Natural killer cell treated with Interleukin-12 subunit alpha and Interleukin-12 subunit beta and Interleukin-15 and Interleukin-18, amount 100 ng/mL, for 72 hours (primary cell): ENCODE results near the gene ARHGAP15. TPM values are rescaled to one million over a fixed set of nuclear protein-coding genes. Genes with fewer than 3 reads are reported as not detected.
A peak's percentile ranks its signal among the peaks of the same experiment; 100 is the strongest.

Experiments
- ATAC-seq, 2 donors: fragments of 150-1000 bp; cut with Tn5 transposase in 1 of 2; sonication (Bioruptor Pico), chemical (Tn5 transposase) in 1 of 2; 2 replicates each; pipeline ENCODE4 v1.10.0; 2021
- DNase-seq: peaks from one replicate; pipeline ENCODE4 v3.0.0; 2022; ENCODE audit warnings: low spot score
- H3K27ac Mint-ChIP-seq, 2 donors: 1 replicate in 1 of 2; 2 replicates in 1 of 2; pipeline ENCODE4 v1.8.0; 2022; ENCODE audit warnings: mixed read lengths in 2 of 2, mild to moderate bottlenecking in 1 of 2, moderate library complexity in 1 of 2
- H3K27me3 Mint-ChIP-seq, 2 donors: 1 replicate in 1 of 2; 2 replicates in 1 of 2; pipeline ENCODE4 v1.8.0; 2022; ENCODE audit warnings: mixed read lengths in 2 of 2
- H3K36me3 Mint-ChIP-seq: one replicate; pipeline ENCODE4 v1.8.0; 2022; ENCODE audit warnings: mixed read lengths
- H3K4me1 Mint-ChIP-seq, 2 donors: 1 replicate in 1 of 2; 2 replicates in 1 of 2; pipeline ENCODE4 v1.8.0; 2022; ENCODE audit warnings: low read depth in 2 of 2, mixed read lengths in 2 of 2, mild to moderate bottlenecking in 1 of 2
- H3K4me3 Mint-ChIP-seq: one replicate; pipeline ENCODE4 v1.8.0; 2022; ENCODE audit warnings: mixed read lengths
- H3K9me3 Mint-ChIP-seq: 2 replicates; pipeline ENCODE4 v1.8.0; 2022; ENCODE audit warnings: mixed read lengths
- total RNA-seq, 2 donors: library from RNA; stranded (reverse); gene quantifications; one replicate each; pipeline ENCODE4 v1.2.3, GENCODE V29; 2022

The ARHGAP15 gene
- total RNA-seq, 2 donors from 2014 or later, result 80.6 to 133 TPM

DNA sequence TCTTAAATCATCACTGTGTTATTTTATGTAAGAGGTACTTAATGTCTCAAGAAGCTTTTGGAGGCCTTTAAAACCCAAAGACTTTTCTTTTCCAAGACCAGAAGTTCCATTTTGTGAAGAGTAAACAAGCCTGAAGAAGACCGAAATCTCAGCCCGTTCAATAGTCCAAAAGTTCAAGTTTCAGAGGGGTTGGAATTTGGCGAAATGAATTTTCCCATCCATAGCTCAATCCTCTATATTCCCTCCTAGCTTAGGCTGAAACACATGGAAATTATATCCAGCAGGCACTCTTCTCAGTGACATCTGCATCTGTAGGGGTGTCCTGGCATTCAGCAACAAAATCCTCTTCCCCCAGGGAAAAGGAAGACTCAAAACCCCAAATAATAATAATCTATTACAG is 344.6 kb downstream of the ARHGAP15 start:
- no peaks in the 10 kb centered on the region for H3K27me3 Mint-ChIP-seq
- no peak overlapping the region for H3K27ac Mint-ChIP-seq
- no peak overlapping the region for H3K4me3 Mint-ChIP-seq
- DNase-seq (no peak), ATAC-seq (no peak)
- H3K4me1 Mint-ChIP-seq, result peaks cover 25 to 50% of the 10 kb centered on the region in 2 donors
- no peaks in the 10 kb centered on the region for H3K9me3 Mint-ChIP-seq
- peaks cover 8% of the 10 kb centered on the region for H3K36me3 Mint-ChIP-seq

DNA sequence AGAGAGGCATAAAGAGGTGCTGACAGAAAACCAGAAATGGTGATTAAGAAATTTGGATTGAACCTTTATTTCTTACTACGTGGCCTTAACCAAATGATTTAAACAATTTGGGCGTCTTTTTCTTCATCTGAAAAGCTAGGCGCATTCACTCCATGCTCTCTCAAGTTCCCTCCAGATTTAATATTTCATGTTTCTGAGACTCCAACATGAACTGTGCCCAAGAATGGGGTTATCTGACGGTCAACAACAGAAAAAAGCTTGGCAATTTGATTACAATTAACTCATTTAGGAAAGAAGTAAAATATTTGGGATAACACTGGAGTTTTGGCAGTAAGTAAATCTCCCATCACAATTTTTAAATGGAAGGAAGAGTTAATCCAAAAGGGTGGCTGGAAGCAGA is 345.4 kb downstream of the ARHGAP15 start:
- H3K27ac Mint-ChIP-seq, result no peak overlapping the region

DNA sequence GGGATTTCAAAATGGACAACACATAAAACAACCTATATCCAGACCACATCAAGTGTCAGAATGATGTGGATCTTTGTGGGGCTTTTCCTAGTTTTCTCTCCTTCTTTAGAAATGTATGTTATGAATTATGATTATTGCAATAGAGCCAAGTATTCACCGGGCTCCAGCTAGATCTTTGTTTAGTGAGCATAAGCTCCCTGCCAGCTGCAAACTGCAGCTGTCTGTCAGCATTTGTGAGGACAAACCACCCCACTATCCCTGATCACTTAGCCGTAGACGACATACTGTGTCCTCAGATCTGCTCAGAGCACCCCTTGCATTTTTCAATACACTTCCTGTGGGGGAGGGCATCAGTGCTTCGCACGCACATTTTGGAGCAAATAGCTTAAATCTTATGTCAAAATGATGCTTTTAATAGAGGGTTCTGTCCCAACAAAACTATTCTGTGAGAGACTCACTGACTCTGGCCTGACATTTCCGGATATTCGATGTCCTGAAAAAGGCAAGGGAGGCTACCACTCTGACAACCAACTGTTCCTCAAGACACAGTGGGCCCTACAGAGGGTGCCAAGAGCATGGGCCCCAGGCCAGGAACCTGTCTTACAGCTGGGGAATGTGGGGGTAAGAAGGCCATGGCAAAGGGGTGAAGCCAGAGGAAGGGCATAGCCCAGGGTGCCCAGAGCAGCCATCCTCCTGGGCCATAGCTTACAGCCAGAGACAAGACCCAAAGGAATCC is 346.0 kb downstream of the ARHGAP15 start:
- Mint-ChIP-seq H3K9me3 (no peaks in the 10 kb centered on the region), H3K27me3 (no peaks in the 10 kb centered on the region), H3K4me1 (peaks cover 31 to 50% of the 10 kb centered on the region in 2 donors), H3K27ac (no peak overlapping the region), H3K36me3 (peaks cover 8% of the 10 kb centered on the region), H3K4me3 (no peak overlapping the region)
- ATAC-seq (no peak), DNase-seq (no peak)

More for the DNA sequence above, 345.4 kb downstream of the ARHGAP15 start:
- Mint-ChIP-seq H3K27me3 (no peaks in the 10 kb centered on the region), H3K9me3 (no peaks in the 10 kb centered on the region), H3K36me3 (peaks cover 8% of the 10 kb centered on the region), H3K4me1 (peaks cover 31 to 50% of the 10 kb centered on the region in 2 donors), H3K4me3 (no peak overlapping the region)
- no peak for DNase-seq
- ATAC-seq, result no peak

DNA sequence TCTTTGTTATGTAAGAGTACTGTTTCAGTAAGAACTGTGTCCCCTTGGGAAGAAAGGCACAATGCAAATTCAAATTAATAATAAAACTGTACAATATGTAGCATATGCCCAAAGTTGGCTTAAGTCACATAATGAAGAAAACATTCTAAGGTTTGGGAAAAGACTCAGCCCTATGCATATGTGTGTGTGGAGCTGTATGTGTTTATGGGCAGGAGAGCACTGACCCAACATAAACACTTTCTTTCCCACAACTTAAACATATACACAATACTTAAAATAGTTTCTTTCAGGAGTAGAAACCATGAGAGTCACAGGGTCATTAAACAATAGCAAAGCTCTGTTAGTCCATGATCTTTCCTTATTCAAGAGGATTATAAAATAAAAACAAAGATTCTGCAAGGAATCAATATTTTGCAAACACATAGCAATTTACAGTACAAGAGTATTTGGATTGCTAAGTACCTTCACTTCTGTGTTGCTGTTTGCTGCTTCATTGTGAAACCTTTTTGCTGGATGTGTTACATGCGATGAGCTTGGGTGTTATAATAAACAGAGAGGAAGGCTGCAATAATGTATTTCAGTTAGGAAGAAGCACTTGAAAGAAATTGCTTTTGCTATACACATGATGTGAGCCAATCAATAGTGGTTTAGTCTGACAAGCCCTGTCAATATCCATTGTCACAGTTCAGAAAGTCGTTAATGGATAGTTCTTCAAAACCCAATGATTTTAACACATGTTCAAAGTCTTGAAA is 347.3 kb downstream of the ARHGAP15 start:
- Mint-ChIP-seq H3K27me3 (no peaks in the 10 kb centered on the region), H3K9me3 (no peaks in the 10 kb centered on the region), H3K27ac (peak overlapping the region; percentile 52 to 67), H3K4me1 (peaks cover 36 to 52% of the 10 kb centered on the region in 2 donors), H3K36me3 (peaks cover 8% of the 10 kb centered on the region), H3K4me3 (peak overlapping the region; percentile 34)
- peak in 1 of 2 donors; percentile 85 for ATAC-seq
- DNase-seq, result no peak

DNA sequence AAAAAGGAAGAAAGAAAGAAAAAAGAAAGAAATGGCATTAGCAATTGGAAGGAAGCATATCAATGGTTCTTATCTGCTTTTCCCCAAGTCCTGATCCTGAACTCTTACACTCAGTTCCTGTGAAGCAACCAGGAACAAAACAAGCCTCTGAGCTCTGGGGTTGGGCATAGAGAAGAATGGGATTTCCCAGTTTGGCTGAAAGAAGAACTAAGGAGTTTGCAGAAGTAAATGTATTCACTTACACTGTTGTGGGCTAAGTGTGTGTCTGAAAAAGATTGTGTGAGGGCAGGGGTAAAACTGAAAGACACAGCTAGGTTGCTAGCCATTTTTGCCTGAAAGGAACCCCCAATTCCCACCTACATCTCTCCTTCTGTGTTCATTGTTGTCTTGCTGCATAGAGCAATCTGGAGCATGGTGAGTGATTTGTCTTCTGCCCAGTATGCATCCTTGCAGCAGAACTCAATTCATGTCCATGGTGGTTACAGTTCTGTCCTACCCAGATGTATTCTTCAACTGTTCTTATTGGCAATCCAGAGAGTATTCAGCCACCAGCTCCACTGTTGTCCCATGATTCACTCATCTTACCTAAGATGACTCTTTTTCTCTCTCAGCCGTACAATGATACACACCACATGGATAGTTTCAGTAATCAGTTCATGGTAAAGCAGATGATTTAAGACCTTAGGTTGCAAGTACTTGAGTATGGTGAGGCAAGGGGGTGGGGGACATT is 348.7 kb downstream of the ARHGAP15 start:
- H3K4me1 Mint-ChIP-seq, result peaks cover 33 to 53% of the 10 kb centered on the region in 2 donors
- H3K4me3 Mint-ChIP-seq, result no peak overlapping the region
- peaks cover 8% of the 10 kb centered on the region for H3K36me3 Mint-ChIP-seq
- ATAC-seq, result peak in 1 of 2 donors; percentile 28
- H3K27me3 Mint-ChIP-seq, result no peaks in the 10 kb centered on the region
- DNase-seq, result no peak
- no peaks in the 10 kb centered on the region for H3K9me3 Mint-ChIP-seq
- H3K27ac Mint-ChIP-seq, result peak overlapping the region in 1 of 2 donors; percentile 0

DNA sequence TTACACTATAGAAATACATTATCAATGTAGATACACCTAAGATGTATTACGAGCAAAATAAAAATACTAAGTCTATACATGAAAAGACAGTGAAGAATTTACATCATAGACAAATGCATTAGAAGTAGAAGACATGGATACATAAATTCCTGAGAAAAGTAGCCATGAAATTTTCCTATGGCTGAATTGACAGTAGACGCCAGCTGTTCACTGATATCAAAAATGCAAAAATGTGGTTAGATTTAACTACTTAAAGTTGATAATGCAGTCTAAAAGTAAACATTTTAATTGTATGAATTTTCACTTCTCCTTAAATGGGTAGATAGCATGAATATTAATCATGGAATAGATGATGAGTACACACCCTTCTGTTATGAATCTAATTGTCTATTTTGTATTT is 350.9 kb downstream of the ARHGAP15 start:
- ATAC-seq (no peak), DNase-seq (no peak)
- no peaks in the 10 kb centered on the region for H3K27me3 Mint-ChIP-seq
- no peaks in the 10 kb centered on the region for H3K9me3 Mint-ChIP-seq
- H3K27ac Mint-ChIP-seq, result no peak overlapping the region
- no peaks in the 10 kb centered on the region for H3K36me3 Mint-ChIP-seq
- H3K4me3 Mint-ChIP-seq, result no peak overlapping the region
- H3K4me1 Mint-ChIP-seq, result peaks cover 28 to 41% of the 10 kb centered on the region in 2 donors

DNA sequence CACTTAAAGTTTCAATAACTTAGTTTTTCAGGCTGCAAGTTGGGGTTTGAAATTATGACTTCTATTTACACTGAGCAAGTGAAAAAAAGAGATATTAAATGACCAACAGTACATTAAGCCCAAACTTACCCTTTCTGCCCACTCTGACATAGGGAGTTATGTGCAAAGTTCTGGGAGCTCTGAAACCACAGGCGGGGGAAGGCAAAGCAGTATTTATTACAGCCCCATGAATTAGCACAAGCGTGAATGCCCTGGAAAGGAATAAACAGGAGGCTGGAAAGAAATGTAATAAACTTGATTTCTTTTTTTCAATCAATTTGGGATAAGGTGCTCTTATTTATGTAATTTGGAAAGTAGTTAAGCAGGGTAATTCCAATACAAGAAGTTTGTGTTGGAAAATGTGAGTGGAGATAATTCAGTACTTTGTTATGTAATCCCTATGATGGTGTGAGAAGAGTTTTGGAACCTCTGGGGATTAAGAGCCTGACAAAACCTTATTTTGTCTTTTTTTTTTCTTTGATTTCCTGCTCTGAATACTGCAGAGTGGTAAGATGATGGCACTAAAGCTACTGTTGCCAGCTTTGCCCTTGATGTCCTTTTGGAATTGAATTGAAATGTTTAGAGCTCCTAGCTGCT is 351.5 kb downstream of the ARHGAP15 start:
- H3K36me3 Mint-ChIP-seq, result no peaks in the 10 kb centered on the region
- no peak overlapping the region for H3K4me3 Mint-ChIP-seq
- H3K4me1 Mint-ChIP-seq, result peaks cover 23 to 36% of the 10 kb centered on the region in 2 donors
- DNase-seq (no peak), ATAC-seq (no peak)
- no peaks in the 10 kb centered on the region for H3K27me3 Mint-ChIP-seq
- no peak overlapping the region for H3K27ac Mint-ChIP-seq
- H3K9me3 Mint-ChIP-seq, result no peaks in the 10 kb centered on the region

DNA sequence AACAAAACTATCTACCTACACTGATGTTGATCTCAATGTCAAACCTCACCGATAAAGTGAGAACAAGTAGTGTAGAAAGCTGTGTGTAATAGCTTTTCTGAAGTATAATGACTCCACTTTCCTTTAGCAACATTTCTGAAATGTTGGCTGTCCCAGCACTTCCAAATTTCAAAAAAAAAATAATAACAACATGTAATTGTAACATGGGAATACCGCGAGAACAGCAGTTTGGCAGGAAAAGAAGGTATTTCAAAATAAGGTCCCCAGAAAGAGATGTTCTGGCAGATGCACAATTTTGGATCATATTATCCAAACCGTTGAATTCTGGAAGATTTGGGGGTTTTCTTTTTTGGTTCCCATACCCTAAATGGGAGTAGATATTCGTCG is 352.0 kb downstream of the ARHGAP15 start:
- Mint-ChIP-seq H3K4me3 (no peak overlapping the region), H3K4me1 (peaks cover 24 to 36% of the 10 kb centered on the region in 2 donors), H3K9me3 (no peaks in the 10 kb centered on the region), H3K27me3 (no peaks in the 10 kb centered on the region), H3K27ac (no peak overlapping the region), H3K36me3 (no peaks in the 10 kb centered on the region)
- DNase-seq (no peak), ATAC-seq (no peak)

DNA sequence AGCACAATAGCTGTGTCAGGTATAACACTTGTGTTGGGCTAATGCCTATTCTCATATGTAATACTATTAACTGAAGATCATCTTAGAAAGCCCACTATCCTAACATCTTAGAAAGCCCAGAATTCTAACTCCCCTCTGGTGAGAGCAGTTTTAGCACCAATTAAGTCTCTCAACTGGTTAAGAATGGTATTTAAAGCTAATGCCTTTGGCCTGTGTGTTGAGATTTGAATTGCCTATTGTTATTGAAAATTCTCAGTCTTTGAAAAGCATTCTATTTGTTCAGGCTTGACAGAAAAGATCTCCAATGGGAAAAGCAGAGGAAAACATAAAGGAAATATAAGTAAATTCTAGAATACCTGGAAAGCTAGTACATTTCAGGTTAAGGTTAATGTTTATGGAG is 352.5 kb downstream of the ARHGAP15 start:
- no peak for ATAC-seq

DNA sequence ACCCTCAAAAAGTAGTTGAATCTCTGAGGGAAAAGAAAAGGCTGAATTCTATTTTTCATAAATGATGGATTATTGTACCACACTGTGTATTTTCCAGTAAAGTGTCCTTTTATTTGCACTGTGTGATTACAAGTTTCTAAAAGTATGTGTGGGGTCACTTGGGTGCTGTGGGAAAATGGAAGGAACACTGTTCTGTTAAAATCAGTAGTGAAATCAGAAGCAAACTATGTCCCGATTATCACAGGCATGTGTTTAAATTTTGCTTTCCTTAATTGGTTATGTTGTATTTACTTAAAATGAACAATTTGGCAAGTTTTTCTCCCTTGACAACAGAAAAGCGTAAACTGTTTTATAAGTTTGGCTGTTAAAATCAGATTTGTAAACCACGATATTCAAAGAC is 353.1 kb downstream of the ARHGAP15 start:
- H3K4me1 Mint-ChIP-seq, result peaks cover 23 to 32% of the 10 kb centered on the region in 2 donors
- H3K27me3 Mint-ChIP-seq, result no peaks in the 10 kb centered on the region
- no peak overlapping the region for H3K27ac Mint-ChIP-seq
- H3K36me3 Mint-ChIP-seq, result no peaks in the 10 kb centered on the region
- H3K4me3 Mint-ChIP-seq, result no peak overlapping the region
- no peak for DNase-seq
- no peak for ATAC-seq
- H3K9me3 Mint-ChIP-seq, result no peaks in the 10 kb centered on the region

More for the DNA sequence above, 352.5 kb downstream of the ARHGAP15 start:
- Mint-ChIP-seq H3K27ac (no peak overlapping the region), H3K4me1 (peaks cover 26 to 36% of the 10 kb centered on the region in 2 donors), H3K4me3 (no peak overlapping the region), H3K9me3 (no peaks in the 10 kb centered on the region), H3K36me3 (no peaks in the 10 kb centered on the region), H3K27me3 (no peaks in the 10 kb centered on the region)
- DNase-seq, result no peak

DNA sequence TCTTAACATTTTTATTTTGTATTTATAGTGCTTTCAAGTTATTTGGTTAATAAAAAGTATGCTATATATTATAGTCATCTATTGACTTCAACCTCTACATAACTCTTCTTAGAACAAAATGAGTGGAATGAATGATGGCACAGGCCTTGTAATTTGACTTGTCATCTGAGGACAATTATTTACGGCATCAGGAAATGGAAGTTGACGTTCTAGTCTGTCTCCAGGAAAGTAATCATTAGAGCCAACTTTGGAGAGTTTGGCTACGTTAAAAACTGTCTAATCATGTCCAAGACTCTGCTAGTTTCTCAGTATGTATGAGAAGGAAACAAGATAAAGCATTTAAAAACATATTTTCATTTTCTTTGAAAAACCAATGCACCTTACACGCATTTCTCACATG is 353.6 kb downstream of the ARHGAP15 start:
- H3K36me3 Mint-ChIP-seq, result peaks cover 3% of the 10 kb centered on the region

DNA sequence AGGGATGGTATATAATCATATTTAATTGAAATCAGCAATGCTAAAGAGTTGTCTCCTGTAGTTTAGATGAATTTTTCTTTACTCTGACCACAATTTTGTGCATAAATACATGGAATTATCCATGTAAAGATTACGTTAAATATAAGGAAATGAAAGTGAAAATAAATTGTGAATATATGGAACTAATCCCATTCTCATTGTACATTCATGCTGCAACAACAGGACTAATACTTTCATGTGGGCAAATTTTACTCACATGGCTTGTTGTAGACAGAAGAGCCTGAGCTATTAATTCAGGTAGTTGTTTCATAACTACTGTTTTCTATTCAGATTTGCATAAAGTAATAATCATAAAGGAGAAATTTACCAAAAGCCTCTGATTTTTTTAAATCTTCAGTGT is 357.8 kb downstream of the ARHGAP15 start:
- no peak overlapping the region for H3K27ac Mint-ChIP-seq
- H3K36me3 Mint-ChIP-seq, result peaks cover 5% of the 10 kb centered on the region
- DNase-seq (no peak), ATAC-seq (no peak)
- H3K4me3 Mint-ChIP-seq, result no peak overlapping the region
- peaks cover 5 to 6% of the 10 kb centered on the region in 2 donors for H3K4me1 Mint-ChIP-seq
- no peaks in the 10 kb centered on the region for H3K27me3 Mint-ChIP-seq
- H3K9me3 Mint-ChIP-seq, result no peaks in the 10 kb centered on the region

More for the DNA sequence above, 353.6 kb downstream of the ARHGAP15 start:
- Mint-ChIP-seq H3K9me3 (no peaks in the 10 kb centered on the region), H3K27me3 (no peaks in the 10 kb centered on the region), H3K4me1 (peaks cover 21 to 27% of the 10 kb centered on the region in 2 donors), H3K27ac (no peak overlapping the region), H3K4me3 (no peak overlapping the region)
- ATAC-seq (no peak), DNase-seq (no peak)

DNA sequence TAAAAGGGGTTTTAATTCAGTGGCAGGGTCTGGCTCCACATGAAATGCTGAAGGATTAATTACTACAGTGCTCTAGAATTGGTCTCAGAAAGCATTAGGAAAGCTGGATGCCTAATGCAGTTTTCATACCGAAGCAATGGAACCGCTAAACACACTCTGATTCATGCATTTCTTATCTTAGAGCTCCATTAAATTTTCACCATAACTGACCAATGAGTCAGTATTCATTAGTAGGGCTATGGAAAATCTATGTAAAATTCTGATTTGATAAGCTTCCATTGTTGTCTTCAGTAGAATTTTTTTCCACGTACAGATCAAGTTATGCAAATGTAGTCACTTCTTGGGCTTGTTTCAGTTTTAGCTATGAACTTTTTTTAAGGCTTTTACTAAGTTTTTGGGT is 359.9 kb downstream of the ARHGAP15 start:
- no peaks in the 10 kb centered on the region for H3K27me3 Mint-ChIP-seq
- H3K4me1 Mint-ChIP-seq, result peaks cover 11 to 13% of the 10 kb centered on the region in 2 donors
- DNase-seq, result no peak
- no peak overlapping the region for H3K27ac Mint-ChIP-seq
- peaks cover 2% of the 10 kb centered on the region for H3K9me3 Mint-ChIP-seq
- no peak for ATAC-seq
- peaks cover 17% of the 10 kb centered on the region for H3K36me3 Mint-ChIP-seq
- no peak overlapping the region for H3K4me3 Mint-ChIP-seq
